Breast epithelium (tissue), 3 donors: Measurements from ENCODE around the gene CATSPER1.

Experiments
- POLR2A ChIP-seq: fragments of 450-650 bp; IDR thresholded peaks from one replicate; pipeline ENCODE4 v1.6.1; 2016; ENCODE audit warnings: antibody characterized with exemption, mild to moderate bottlenecking, moderate library complexity
- TF ChIP-seq, protein P1 (sequence below), 3 donors: fragments of 450-650 bp; IDR thresholded peaks; one replicate each; pipeline ENCODE4 v1.5.1; 2016 to 2017; ENCODE audit warnings: antibody characterized with exemption in 3 of 3, mild to moderate bottlenecking in 3 of 3, moderate library complexity in 3 of 3

DNA sequence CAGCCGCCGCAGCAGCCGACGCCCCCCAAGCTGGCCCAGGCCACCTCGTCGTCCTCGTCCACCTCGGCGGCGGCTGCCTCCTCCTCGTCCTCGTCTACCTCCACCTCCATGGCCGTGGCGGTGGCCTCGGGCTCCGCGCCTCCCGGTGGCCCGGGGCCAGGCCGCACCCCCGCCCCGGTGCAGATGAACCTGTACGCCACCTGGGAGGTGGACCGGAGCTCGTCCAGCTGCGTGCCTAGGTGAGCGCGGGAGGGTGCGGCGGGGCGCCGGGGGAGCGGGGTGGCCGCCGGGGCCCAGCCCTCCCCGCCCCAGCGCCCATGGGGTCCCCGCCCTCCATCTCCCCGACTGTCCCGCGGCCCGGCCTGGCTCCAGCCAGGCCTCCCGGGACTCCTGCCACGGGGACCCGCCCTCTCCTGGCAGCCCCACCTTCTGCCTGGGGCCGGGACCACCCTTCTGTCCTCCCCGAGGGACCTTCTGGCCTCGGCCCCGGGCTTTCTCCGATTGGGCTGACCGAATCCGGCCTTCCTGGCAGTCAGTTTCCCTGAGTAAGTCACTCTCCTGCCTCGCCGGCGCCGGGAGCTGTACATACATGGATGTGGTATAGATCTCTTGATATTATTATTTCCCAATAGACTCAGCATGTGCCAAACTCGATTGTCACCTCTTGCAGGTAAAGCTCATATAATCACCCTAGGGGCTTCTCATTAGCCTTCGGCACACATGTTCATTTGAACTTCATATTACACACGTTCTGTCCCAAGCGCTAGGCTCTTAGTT is 44.5 kb upstream of the CATSPER1 start:
- TF ChIP-seq, protein P1, sequence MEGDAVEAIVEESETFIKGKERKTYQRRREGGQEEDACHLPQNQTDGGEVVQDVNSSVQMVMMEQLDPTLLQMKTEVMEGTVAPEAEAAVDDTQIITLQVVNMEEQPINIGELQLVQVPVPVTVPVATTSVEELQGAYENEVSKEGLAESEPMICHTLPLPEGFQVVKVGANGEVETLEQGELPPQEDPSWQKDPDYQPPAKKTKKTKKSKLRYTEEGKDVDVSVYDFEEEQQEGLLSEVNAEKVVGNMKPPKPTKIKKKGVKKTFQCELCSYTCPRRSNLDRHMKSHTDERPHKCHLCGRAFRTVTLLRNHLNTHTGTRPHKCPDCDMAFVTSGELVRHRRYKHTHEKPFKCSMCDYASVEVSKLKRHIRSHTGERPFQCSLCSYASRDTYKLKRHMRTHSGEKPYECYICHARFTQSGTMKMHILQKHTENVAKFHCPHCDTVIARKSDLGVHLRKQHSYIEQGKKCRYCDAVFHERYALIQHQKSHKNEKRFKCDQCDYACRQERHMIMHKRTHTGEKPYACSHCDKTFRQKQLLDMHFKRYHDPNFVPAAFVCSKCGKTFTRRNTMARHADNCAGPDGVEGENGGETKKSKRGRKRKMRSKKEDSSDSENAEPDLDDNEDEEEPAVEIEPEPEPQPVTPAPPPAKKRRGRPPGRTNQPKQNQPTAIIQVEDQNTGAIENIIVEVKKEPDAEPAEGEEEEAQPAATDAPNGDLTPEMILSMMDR (IDR thresholded peaks at IDR 0.05) = no peak
- no peak for TF ChIP-seq POLR2A
